Measurements from ENCODE around the gene IQGAP2. TPM values are rescaled to one million over a fixed set of nuclear protein-coding genes. Genes with fewer than 3 reads are reported as not detected.

Gene IQGAP2
- total RNA-seq, 1 experiment from 2014 or later = not detected

GRCh38 chr5:76723906-76724305, 320.8 kb downstream of the IQGAP2 start:
- BruUV-seq (replicated peaks) = no TSS peak
- no peaks in the 10 kb centered on the region for H3K9me2 ChIP-seq (ENCODE audit: insufficient read depth)
- no peak overlapping the region for H3K27ac ChIP-seq
- ChIA-PET CTCF (no interaction called here), POLR2A (ENCODE audit: unreplicated experiment) (no interaction called here)
- no peaks in the 10 kb centered on the region for H3K27me3 ChIP-seq (ENCODE audit: insufficient read depth, low read depth)
- no peaks in the 10 kb centered on the region for H3K36me3 ChIP-seq (ENCODE audit: low read depth)
- no peak overlapping the region for H3K4me2 ChIP-seq
- H3K4me3 ChIP-seq = no peak overlapping the region
- no peaks in the 10 kb centered on the region for H3F3A ChIP-seq (ENCODE audit: insufficient read depth, low read depth)
- intact Hi-C loops (cut with micrococcal nuclease; ENCODE audit: unreplicated experiment) = no loop called here
- TF ChIP-seq CTCF (conservative IDR thresholded peaks at IDR 0.05) (no peak), EZH2 (IDR thresholded peaks at IDR 0.05; ENCODE audit: low read depth) (no peak)
- no peaks in the 10 kb centered on the region for H4K20me1 ChIP-seq (ENCODE audit: insufficient read depth)
- no peak overlapping the region for H2AFZ ChIP-seq
- no peaks in the 10 kb centered on the region for H3K4me1 ChIP-seq (replicated peaks; ENCODE audit: insufficient read depth)
- H3K9me3 ChIP-seq (ENCODE audit: insufficient read depth, low read depth) = no peaks in the 10 kb centered on the region
- DNase-seq = no peak
- no peaks in the 10 kb centered on the region for H3K79me2 ChIP-seq (ENCODE audit: low read depth)

GRCh38 chr5:76724871-76725270, 321.8 kb downstream of the IQGAP2 start:
- POLR2A ChIA-PET (ENCODE audit: unreplicated experiment) = no interaction called here
- no peaks in the 10 kb centered on the region for H3K36me3 ChIP-seq (ENCODE audit: low read depth)
- no peak overlapping the region for H3K27ac ChIP-seq
- DNase-seq = no peak
- H3F3A ChIP-seq (ENCODE audit: insufficient read depth, low read depth) = no peaks in the 10 kb centered on the region
- no peak overlapping the region for H2AFZ ChIP-seq
- H3K9me3 ChIP-seq (ENCODE audit: insufficient read depth, low read depth) = peaks cover 9% of the 10 kb centered on the region
- TF ChIP-seq EZH2 (IDR thresholded peaks at IDR 0.05; ENCODE audit: low read depth) = no peak
- TF ChIP-seq CTCF (conservative IDR thresholded peaks at IDR 0.05) = no peak
- no peak overlapping the region for H3K4me2 ChIP-seq
- CTCF ChIA-PET = no interaction called here
- H3K9me2 ChIP-seq (ENCODE audit: insufficient read depth) = no peaks in the 10 kb centered on the region
- no TSS peak for BruUV-seq (replicated peaks)
- intact Hi-C loops (cut with micrococcal nuclease; ENCODE audit: unreplicated experiment) = no loop called here
- no peaks in the 10 kb centered on the region for H3K27me3 ChIP-seq (ENCODE audit: insufficient read depth, low read depth)
- no peak overlapping the region for H3K4me3 ChIP-seq
- H4K20me1 ChIP-seq (ENCODE audit: insufficient read depth) = no peaks in the 10 kb centered on the region
- no peaks in the 10 kb centered on the region for H3K4me1 ChIP-seq (replicated peaks; ENCODE audit: insufficient read depth)
- no peaks in the 10 kb centered on the region for H3K79me2 ChIP-seq (ENCODE audit: low read depth)

- peaks cover 18% of the 10 kb centered on the region for H3K9me3 ChIP-seq (ENCODE audit: insufficient read depth, low read depth)
- intact Hi-C loops (cut with micrococcal nuclease; ENCODE audit: unreplicated experiment) = no loop called here
- no peak overlapping the region for H3K4me2 ChIP-seq
- TF ChIP-seq CTCF (conservative IDR thresholded peaks at IDR 0.05) (no peak), EZH2 (IDR thresholded peaks at IDR 0.05; ENCODE audit: low read depth) (no peak)
- no peak overlapping the region for H3K4me3 ChIP-seq
- no TSS peak for BruUV-seq (replicated peaks)
- H3K27me3 ChIP-seq (ENCODE audit: insufficient read depth, low read depth) = no peaks in the 10 kb centered on the region
- H3F3A ChIP-seq (ENCODE audit: insufficient read depth, low read depth) = no peaks in the 10 kb centered on the region
- H4K20me1 ChIP-seq (ENCODE audit: insufficient read depth) = no peaks in the 10 kb centered on the region
- H2AFZ ChIP-seq = no peak overlapping the region
- no peak for DNase-seq
- H3K27ac ChIP-seq = no peak overlapping the region
- POLR2A ChIA-PET (ENCODE audit: unreplicated experiment) = no interaction called here
- no peaks in the 10 kb centered on the region for H3K79me2 ChIP-seq (ENCODE audit: low read depth)
- no peaks in the 10 kb centered on the region for H3K9me2 ChIP-seq (ENCODE audit: insufficient read depth)
- H3K36me3 ChIP-seq (ENCODE audit: low read depth) = no peaks in the 10 kb centered on the region
- CTCF ChIA-PET = no interaction called here
- H3K4me1 ChIP-seq (replicated peaks; ENCODE audit: insufficient read depth) = no peaks in the 10 kb centered on the region
Measured at GRCh38 chr5:76728965-76729364, 325.9 kb downstream of the IQGAP2 start.
